ENCODE measurements around the gene GNAT1. TPM values are rescaled to one million over a fixed set of nuclear protein-coding genes. Genes with fewer than 3 reads are reported as not detected.

Gene GNAT1
- total RNA-seq, 1 experiment from 2014 or later: not detected

- Histone ChIP-seq H3F3A (ENCODE audit: insufficient read depth, low read depth) (no peaks in the 10 kb centered on the region), H3K27me3 (ENCODE audit: insufficient read depth, low read depth) (no peaks in the 10 kb centered on the region), H3K36me3 (ENCODE audit: low read depth) (no peaks in the 10 kb centered on the region), H2AFZ (no peak overlapping the region), H3K9me2 (ENCODE audit: insufficient read depth) (no peaks in the 10 kb centered on the region), H3K4me2 (peak overlapping the region; percentile 72), H4K20me1 (ENCODE audit: insufficient read depth) (no peaks in the 10 kb centered on the region), H3K4me3 (peak overlapping the region; percentile 52; the same call in 1 of the 2 replicates), H3K4me1 (replicated peaks; ENCODE audit: insufficient read depth) (peaks cover under 1% of the 10 kb centered on the region; the same call in 1 of the 2 replicates), H3K79me2 (ENCODE audit: low read depth) (no peaks in the 10 kb centered on the region), H3K27ac (no peak overlapping the region), H3K9me3 (ENCODE audit: insufficient read depth, low read depth) (no peaks in the 10 kb centered on the region)
- DNase-seq: no peak
- CTCF ChIA-PET: no interaction called here
- BruUV-seq (replicated peaks): no TSS peak
- intact Hi-C loops (cut with micrococcal nuclease; ENCODE audit: unreplicated experiment): loop anchor here (1.0 kb wide), 3 partner anchors 11 to 35 kb away; no protein-coding TSS in a partner anchor
- POLR2A ChIA-PET (ENCODE audit: unreplicated experiment): no interaction called here
- TF ChIP-seq EZH2 (IDR thresholded peaks at IDR 0.05; ENCODE audit: low read depth) (no peak), CTCF (conservative IDR thresholded peaks at IDR 0.05) (no peak)
Observed at GRCh38 chr3:50155891-50156290, 35.5 kb upstream of the GNAT1 start.

- POLR2A ChIA-PET (ENCODE audit: unreplicated experiment): interaction anchor here (0.5 to 0.7 kb wide), 2 partner anchors 79 to 148 kb away, joined by 3 to 9 read pairs; no protein-coding TSS in a partner anchor
Observed at GRCh38 chr3:50156549-50157493, 34.6 kb upstream of the GNAT1 start.

More at GRCh38 chr3:50156549-50157493, 34.6 kb upstream of the GNAT1 start:
- H3K9me3 ChIP-seq (ENCODE audit: insufficient read depth, low read depth): no peaks in the 10 kb centered on the region
- H3K4me3 ChIP-seq: no peak overlapping the region
- CTCF ChIA-PET: no interaction called here
- BruUV-seq (replicated peaks): TSS peak; percentile 59
- H2AFZ ChIP-seq: no peak overlapping the region
- no peaks in the 10 kb centered on the region for H3K36me3 ChIP-seq (ENCODE audit: low read depth)
- no peaks in the 10 kb centered on the region for H3K9me2 ChIP-seq (ENCODE audit: insufficient read depth)
- no peaks in the 10 kb centered on the region for H3K79me2 ChIP-seq (ENCODE audit: low read depth)
- H4K20me1 ChIP-seq (ENCODE audit: insufficient read depth): no peaks in the 10 kb centered on the region
- H3K27me3 ChIP-seq (ENCODE audit: insufficient read depth, low read depth): no peaks in the 10 kb centered on the region
- H3K4me1 ChIP-seq (replicated peaks; ENCODE audit: insufficient read depth): peaks cover 5% of the 10 kb centered on the region
- TF ChIP-seq EZH2 (IDR thresholded peaks at IDR 0.05; ENCODE audit: low read depth): no peak
- TF ChIP-seq CTCF (conservative IDR thresholded peaks at IDR 0.05): no peak
- DNase-seq: no peak
- H3F3A ChIP-seq (ENCODE audit: insufficient read depth, low read depth): 0 out of 2 replicates have a peak, but pooled peaks cover 3% of the 10 kb centered on the region
- H3K27ac ChIP-seq: no peak overlapping the region
- H3K4me2 ChIP-seq: no peak overlapping the region
- intact Hi-C loops (cut with micrococcal nuclease; ENCODE audit: unreplicated experiment): no loop called here
